ENCODE measurements around the gene TSPYL4. TPM values are rescaled to one million over a fixed set of nuclear protein-coding genes. Genes with fewer than 3 reads are reported as not detected.

TSPYL4 gene
- total RNA-seq, 4 donors from 2014 or later = 2.8 to 4.8 (median 3.8) TPM

- H3K4me1 ChIP-seq = peaks cover 54 to 66% of the 10 kb centered on the region in 2 donors
- peak overlapping the region; percentile 90 to 99 (median 96) for H3K27ac ChIP-seq
- H3K36me3 ChIP-seq = peaks cover 0 to 13% of the 10 kb centered on the region in 2 donors
- TF ChIP-seq POLR2A (IDR thresholded peaks at IDR 0.05) (no peak), CTCF (IDR thresholded peaks at IDR 0.05 in 4 of 5, conservative IDR thresholded peaks at IDR 0.05 in 1 of 5) (no peak)
- peak; percentile 36 to 50 for DNase-seq
- ATAC-seq = peak; percentile 24 to 34
- H3K9me3 ChIP-seq = no peaks in the 10 kb centered on the region
- intact Hi-C loops (cut with DNase I; ENCODE audit: low total_unique reads) (loop anchor here (1.0 kb wide), 2 partner anchors 25 to 179 kb away; partner anchors contain the start of genes NT5DC1 and TSPYL4), in situ Hi-C loops (cut with MboI; ENCODE audit: low sequenced_read_pairs in 4 of 4) (loop anchor here in 3 of 4 donors (10.0 to 25.0 kb wide), 2 partner anchors 256 to 258 kb away; partner anchors contain the start of gene TRAPPC3L (in 1 of the 3))
- no peaks in the 10 kb centered on the region for H3K27me3 ChIP-seq
- H3K4me3 ChIP-seq = peak overlapping the region; percentile 69 to 99 (median 86)
These were observed 25.0 kb upstream of the TSPYL4 start for GRCh38 chr6:116278854-116279231.

GRCh38 chr6:116278481-116278829 is 24.6 kb upstream of the TSPYL4 start:
- Histone ChIP-seq H3K27ac (peak overlapping the region; percentile 90 to 99 (median 96)), H3K9me3 (no peaks in the 10 kb centered on the region), H3K27me3 (no peaks in the 10 kb centered on the region), H3K4me1 (peaks cover 54 to 66% of the 10 kb centered on the region in 2 donors), H3K4me3 (peak overlapping the region; percentile 69 to 99 (median 86)), H3K36me3 (peaks cover 0 to 13% of the 10 kb centered on the region in 2 donors)
- DNase-seq (no peak), ATAC-seq (no peak)
- intact Hi-C loops (cut with DNase I; ENCODE audit: low total_unique reads) (no loop called here), in situ Hi-C loops (cut with MboI; ENCODE audit: low sequenced_read_pairs in 4 of 4) (loop anchor here in 3 of 4 donors (10.0 to 25.0 kb wide), 2 partner anchors 256 to 259 kb away; partner anchors contain the start of gene TRAPPC3L (in 1 of the 3))
- TF ChIP-seq CTCF (IDR thresholded peaks at IDR 0.05 in 4 of 5, conservative IDR thresholded peaks at IDR 0.05 in 1 of 5) = no peak
- TF ChIP-seq POLR2A (IDR thresholded peaks at IDR 0.05) = no peak

- in situ Hi-C loops (cut with MboI; ENCODE audit: low sequenced_read_pairs in 4 of 4) (loop anchor here in 3 of 4 donors (10.0 to 25.0 kb wide), 2 partner anchors 258 to 260 kb away; partner anchors contain the start of gene TRAPPC3L (in 1 of the 3)), intact Hi-C loops (cut with DNase I; ENCODE audit: low total_unique reads) (no loop called here)
- H3K36me3 ChIP-seq = peaks cover 0 to 17% of the 10 kb centered on the region in 2 donors
- no peaks in the 10 kb centered on the region for H3K9me3 ChIP-seq
- TF ChIP-seq POLR2A (IDR thresholded peaks at IDR 0.05) = no peak
- no peak for TF ChIP-seq CTCF (IDR thresholded peaks at IDR 0.05 in 4 of 5, conservative IDR thresholded peaks at IDR 0.05 in 1 of 5)
- peaks cover 54 to 59% of the 10 kb centered on the region in 2 donors for H3K4me1 ChIP-seq
- H3K27me3 ChIP-seq = no peaks in the 10 kb centered on the region
- ATAC-seq = no peak
- no peak for DNase-seq
- H3K27ac ChIP-seq = peak overlapping the region; percentile 90 to 99 (median 96)
- peak overlapping the region; percentile 69 to 99 (median 86) for H3K4me3 ChIP-seq
These were observed 23.2 kb upstream of the TSPYL4 start for GRCh38 chr6:116277124-116277523.

- intact Hi-C loops (cut with DNase I; ENCODE audit: low total_unique reads) = no loop called here
These were observed 17.4 kb upstream of the TSPYL4 start for GRCh38 chr6:116271149-116271708.

More at GRCh38 chr6:116271149-116271708, 17.4 kb upstream of the TSPYL4 start:
- peaks cover 0 to 14% of the 10 kb centered on the region in 2 donors for H3K36me3 ChIP-seq
- in situ Hi-C loops (cut with MboI; ENCODE audit: low sequenced_read_pairs in 4 of 4) = loop anchor here in 2 of 4 donors (10.0 kb wide), 1 partner anchor 264 kb away; no protein-coding TSS in a partner anchor
- DNase-seq = no peak
- H3K9me3 ChIP-seq = no peaks in the 10 kb centered on the region
- ATAC-seq = no peak
- H3K4me3 ChIP-seq = no peak overlapping the region
- H3K27ac ChIP-seq = peak overlapping the region; percentile 18 to 29 (median 22)
- TF ChIP-seq POLR2A (IDR thresholded peaks at IDR 0.05) (no peak), CTCF (IDR thresholded peaks at IDR 0.05 in 4 of 5, conservative IDR thresholded peaks at IDR 0.05 in 1 of 5) (no peak)
- H3K4me1 ChIP-seq = peaks cover 39 to 58% of the 10 kb centered on the region in 2 donors
- H3K27me3 ChIP-seq = no peaks in the 10 kb centered on the region

Data from gastrocnemius medialis (tissue), 4 donors.